Testis (tissue), 3 donors: ENCODE data around the gene HMCN1. TPM values are rescaled to one million over a fixed set of nuclear protein-coding genes. Genes with fewer than 3 reads are reported as not detected.

ENCODE experiments used
- DNase-seq: peaks from one replicate; pipeline ENCODE4 v3.0.0-alpha.2; 2019
- H3K27ac ChIP-seq, 2 donors: fragments of 200-600 bp; sonication (generic); one replicate each; pipeline ENCODE4 v1.5.1; 2019
- H3K27me3 ChIP-seq: fragments of 200-600 bp; sonication (generic); one replicate; pipeline ENCODE4 v1.5.1; 2019
- H3K36me3 ChIP-seq: fragments of 200-600 bp; sonication (generic); one replicate; pipeline ENCODE4 v1.5.1; 2017; ENCODE audit warnings: low read depth; ENCODE audit errors: missing control alignments
- H3K4me1 ChIP-seq: fragments of 200-600 bp; sonication (generic); one replicate; pipeline ENCODE4 v1.5.1; 2019
- H3K4me3 ChIP-seq, 2 donors: fragments of 200-600 bp; sonication (generic); one replicate each; pipeline ENCODE4 v1.5.1; 2017 to 2019
- H3K9me3 ChIP-seq: fragments of 200-600 bp; sonication (generic); one replicate; pipeline ENCODE4 v1.5.1; 2017
- POLR2A ChIP-seq: fragments of 450-650 bp; IDR thresholded peaks from one replicate; pipeline ENCODE4 v1.6.1; 2017; ENCODE audit warnings: antibody characterized with exemption, mild to moderate bottlenecking, moderate library complexity
- WGBS, 2 donors: methylation state at CpG; one replicate each; pipeline ENCODE4 v1.1.5; 2018; 5-methylcytosine and 5-hydroxymethylcytosine counted together
- intact Hi-C: fragments of 100-400 bp; cut with DNase I; formaldehyde crosslinking; loops from one replicate; pipeline ENCODE4 v1.15.1; 2023; ENCODE audit warnings: low total_unique reads
- polyA plus RNA-seq: library from polyadenylated mRNA; stranded (reverse); fragments of 350-450 nt; fragmentation: Illumina TruSeq; extraction: RNeasy Lipid Tissue Mini Kit (QIAGEN cat#74804); gene quantifications from one replicate; pipeline ENCODE4 v1.2.3, GENCODE V29; 2014; ENCODE audit warnings: low read depth, low replicate concordance; ENCODE audit not compliant: insufficient read depth
- total RNA-seq, 2 donors: library from RNA; depleted of rRNA; stranded (reverse); fragments of >200 nt; gene quantifications; one replicate each; pipeline ENCODE4 v1.2.3, GENCODE V29; 2016
- TF ChIP-seq, protein P1 (sequence below), 3 experiments: fragments of 450-650 bp in 2 of 3; fragments of 200-600 bp in 1 of 3; sonication (generic) in 1 of 3; IDR thresholded peaks; one replicate each; pipeline ENCODE4 v1.5.1; 2016 to 2019; ENCODE audit warnings: antibody characterized with exemption in 3 of 3, mild to moderate bottlenecking in 2 of 3, moderate library complexity in 1 of 3

The HMCN1 gene
- total and polyA plus RNA-seq, 3 donors from 2014 or later = 5.2 to 6.2 (median 5.7) TPM

DNA sequence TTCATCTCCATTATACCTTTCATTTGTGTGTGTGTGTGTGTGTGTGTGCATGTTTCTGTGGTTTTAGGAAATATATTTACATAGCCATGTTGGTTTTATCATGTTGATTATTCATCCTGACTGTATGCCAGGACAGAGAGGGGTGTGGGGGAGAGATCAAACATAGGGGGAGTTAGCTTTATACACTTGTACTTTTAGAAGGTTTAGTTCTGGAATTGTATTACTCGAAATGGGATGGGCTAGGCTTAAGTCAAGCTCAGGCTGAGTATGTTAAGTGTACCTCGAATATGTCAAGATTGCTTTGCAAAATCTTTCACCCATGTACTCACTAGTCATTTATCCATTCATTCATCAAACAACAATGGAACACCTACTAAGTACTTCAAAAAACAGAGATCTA, 123.3 kb downstream of the HMCN1 start:
- intact Hi-C loops = no loop called here
- no peak overlapping the region for H3K27ac ChIP-seq
- H3K36me3 ChIP-seq = no peaks in the 10 kb centered on the region
- DNase-seq = no peak
- no peak overlapping the region for H3K4me3 ChIP-seq
- 74 to 84% methylated on average over 2 of the region's 2 CpGs for WGBS, 2 donors
- H3K27me3 ChIP-seq = no peaks in the 10 kb centered on the region
- no peaks in the 10 kb centered on the region for H3K9me3 ChIP-seq
- no peak for TF ChIP-seq POLR2A
- TF ChIP-seq, protein P1, sequence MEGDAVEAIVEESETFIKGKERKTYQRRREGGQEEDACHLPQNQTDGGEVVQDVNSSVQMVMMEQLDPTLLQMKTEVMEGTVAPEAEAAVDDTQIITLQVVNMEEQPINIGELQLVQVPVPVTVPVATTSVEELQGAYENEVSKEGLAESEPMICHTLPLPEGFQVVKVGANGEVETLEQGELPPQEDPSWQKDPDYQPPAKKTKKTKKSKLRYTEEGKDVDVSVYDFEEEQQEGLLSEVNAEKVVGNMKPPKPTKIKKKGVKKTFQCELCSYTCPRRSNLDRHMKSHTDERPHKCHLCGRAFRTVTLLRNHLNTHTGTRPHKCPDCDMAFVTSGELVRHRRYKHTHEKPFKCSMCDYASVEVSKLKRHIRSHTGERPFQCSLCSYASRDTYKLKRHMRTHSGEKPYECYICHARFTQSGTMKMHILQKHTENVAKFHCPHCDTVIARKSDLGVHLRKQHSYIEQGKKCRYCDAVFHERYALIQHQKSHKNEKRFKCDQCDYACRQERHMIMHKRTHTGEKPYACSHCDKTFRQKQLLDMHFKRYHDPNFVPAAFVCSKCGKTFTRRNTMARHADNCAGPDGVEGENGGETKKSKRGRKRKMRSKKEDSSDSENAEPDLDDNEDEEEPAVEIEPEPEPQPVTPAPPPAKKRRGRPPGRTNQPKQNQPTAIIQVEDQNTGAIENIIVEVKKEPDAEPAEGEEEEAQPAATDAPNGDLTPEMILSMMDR (IDR thresholded peaks at IDR 0.05) = no peak
- no peaks in the 10 kb centered on the region for H3K4me1 ChIP-seq

DNA sequence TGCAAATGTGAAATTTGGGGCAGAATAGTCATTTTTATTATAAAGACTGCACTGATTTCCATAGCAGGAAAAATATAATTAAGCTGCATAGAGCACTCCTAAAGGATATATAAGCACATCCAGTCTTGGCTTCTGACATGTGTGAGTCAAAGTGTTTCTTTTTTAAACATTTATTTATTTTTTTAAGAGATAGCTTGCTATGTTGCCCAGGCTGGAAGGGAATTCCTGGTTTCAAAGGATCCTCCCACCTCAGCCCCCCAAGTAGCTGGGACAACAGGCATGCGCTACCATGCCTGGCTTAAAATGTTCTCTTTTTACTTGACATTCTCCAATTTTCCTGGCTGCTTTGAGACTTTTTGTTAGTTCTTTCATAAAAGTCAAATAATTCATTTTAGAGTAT, 126.1 kb downstream of the HMCN1 start:
- Histone ChIP-seq H3K36me3 (no peaks in the 10 kb centered on the region), H3K27ac (no peak overlapping the region), H3K9me3 (no peaks in the 10 kb centered on the region), H3K27me3 (no peaks in the 10 kb centered on the region), H3K4me3 (no peak overlapping the region), H3K4me1 (no peaks in the 10 kb centered on the region)
- 86 to 96% methylated on average over 1 of the region's 1 CpG for WGBS, 2 donors
- TF ChIP-seq, protein P1 (IDR thresholded peaks at IDR 0.05) = no peak
- no peak for TF ChIP-seq POLR2A
- intact Hi-C loops = no loop called here
- DNase-seq = no peak

DNA sequence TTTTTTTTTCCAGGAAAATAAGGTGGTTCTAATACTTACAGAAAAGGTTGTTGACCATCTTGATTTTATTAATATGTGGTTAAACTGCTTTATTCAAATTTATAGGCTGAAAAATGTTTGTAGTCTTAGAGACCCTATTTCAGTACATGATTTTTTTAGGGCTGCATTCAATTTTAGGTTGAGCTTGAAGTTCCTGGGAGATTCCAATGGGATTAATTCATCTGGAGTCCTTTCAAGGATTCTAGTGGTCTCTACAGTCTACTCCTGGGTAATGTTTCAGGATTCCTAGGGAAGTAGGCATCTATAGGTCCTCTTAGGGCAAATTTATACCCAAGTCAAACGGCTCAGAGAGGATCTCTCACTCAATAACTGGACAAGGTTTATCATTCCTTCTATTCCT, 126.7 kb downstream of the HMCN1 start:
- intact Hi-C loops = no loop called here
- Histone ChIP-seq H3K27me3 (no peaks in the 10 kb centered on the region), H3K27ac (no peak overlapping the region), H3K36me3 (no peaks in the 10 kb centered on the region), H3K4me1 (no peaks in the 10 kb centered on the region), H3K4me3 (no peak overlapping the region), H3K9me3 (no peaks in the 10 kb centered on the region)
- WGBS, 2 donors = 85 to 100% methylated on average over 1 of the region's 1 CpG
- DNase-seq = no peak
- TF ChIP-seq, protein P1 (IDR thresholded peaks at IDR 0.05) = no peak
- no peak for TF ChIP-seq POLR2A

DNA sequence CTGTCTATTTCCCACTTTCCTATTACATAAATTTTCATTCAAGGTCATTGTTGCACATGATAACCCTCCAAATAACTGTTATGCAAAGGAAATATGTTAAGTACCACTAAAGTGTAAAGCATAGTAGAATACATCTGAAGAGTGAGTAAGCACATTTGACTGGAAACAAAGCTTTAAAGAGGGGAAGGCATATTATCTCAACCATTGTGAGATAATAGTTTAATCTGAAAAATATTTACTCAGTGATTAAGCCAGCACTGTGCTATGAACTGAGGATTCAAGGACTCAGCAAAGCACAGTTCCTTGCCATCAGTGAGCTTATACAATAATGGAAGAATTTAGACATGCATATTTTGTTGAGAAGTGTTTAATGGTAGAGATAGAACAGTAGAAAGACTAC, 127.4 kb downstream of the HMCN1 start:
- no peak for TF ChIP-seq POLR2A
- TF ChIP-seq, protein P1 (IDR thresholded peaks at IDR 0.05) = no peak
- H3K9me3 ChIP-seq = no peaks in the 10 kb centered on the region
- intact Hi-C loops = no loop called here
- H3K4me3 ChIP-seq = no peak overlapping the region
- H3K27ac ChIP-seq = no peak overlapping the region
- H3K27me3 ChIP-seq = no peaks in the 10 kb centered on the region
- no peak for DNase-seq
- no peaks in the 10 kb centered on the region for H3K4me1 ChIP-seq
- H3K36me3 ChIP-seq = no peaks in the 10 kb centered on the region

DNA sequence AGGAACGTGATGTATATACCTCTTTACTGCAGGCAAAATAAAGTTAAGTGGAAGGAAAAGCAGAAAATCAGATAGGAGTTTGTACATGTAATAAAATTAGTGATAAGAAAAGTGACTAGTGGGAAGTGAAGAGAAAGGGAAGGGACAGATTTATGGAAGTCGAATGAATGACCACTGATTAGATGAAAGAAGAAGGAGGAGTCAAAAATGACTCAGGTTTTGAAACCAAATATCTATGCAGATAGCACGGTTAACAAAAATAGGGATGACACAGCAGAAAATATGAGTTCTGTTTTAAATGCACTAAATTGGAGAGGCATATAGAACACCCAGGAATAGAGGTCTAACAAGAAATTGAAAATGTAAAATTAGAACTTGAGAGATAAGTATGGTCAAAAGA, 128.0 kb downstream of the HMCN1 start:
- TF ChIP-seq POLR2A = no peak
- TF ChIP-seq, protein P1 (IDR thresholded peaks at IDR 0.05) = no peak
- no peak overlapping the region for H3K4me3 ChIP-seq
- WGBS, 2 donors = 65 to 75% methylated on average over 3 of the region's 3 CpGs
- intact Hi-C loops = no loop called here
- H3K36me3 ChIP-seq = no peaks in the 10 kb centered on the region
- H3K4me1 ChIP-seq = no peaks in the 10 kb centered on the region
- H3K27me3 ChIP-seq = no peaks in the 10 kb centered on the region
- H3K27ac ChIP-seq = no peak overlapping the region
- H3K9me3 ChIP-seq = no peaks in the 10 kb centered on the region
- DNase-seq = no peak
